Calu3 (cell line): ENCODE results near the gene IGSF8. TPM values are rescaled to one million over a fixed set of nuclear protein-coding genes. Genes with fewer than 3 reads are reported as not detected.

ENCODE experiments used
- BruUV-seq: library from RNA; stranded (reverse); fragments of 400-500 nt; replicated peaks from 2 replicates; lab custom pipeline; 2021; lab: Mats Ljungman, UMichigan
- CTCF ChIA-PET: fragments of 300-600 bp; sonication (Branson Sonifier 250); formaldehyde crosslinking; loops from one replicate; lab custom pipeline; 2022; ENCODE audit warnings: antibody characterized with exemption; lab: Charles Lee
- DNase-seq: peaks from one replicate; pipeline ENCODE4 v3.0.0; 2022
- H3K27ac Mint-ChIP-seq: one replicate; pipeline ENCODE4 v1.8.0; 2022; ENCODE audit warnings: mixed read lengths; ENCODE audit not compliant: unreplicated experiment
- H3K27me3 Mint-ChIP-seq: one replicate; pipeline ENCODE4 v1.8.0; 2022; ENCODE audit warnings: mixed read lengths; ENCODE audit not compliant: unreplicated experiment
- H3K36me3 Mint-ChIP-seq: one replicate; pipeline ENCODE4 v1.8.0; 2022; ENCODE audit warnings: mild to moderate bottlenecking, moderate library complexity, mixed read lengths; ENCODE audit not compliant: insufficient read depth, unreplicated experiment
- H3K4me1 Mint-ChIP-seq: one replicate; pipeline ENCODE4 v1.8.0; 2022; ENCODE audit warnings: mild to moderate bottlenecking, low read depth, mixed read lengths; ENCODE audit not compliant: unreplicated experiment
- H3K4me3 Mint-ChIP-seq: one replicate; pipeline ENCODE4 v1.8.0; 2022; ENCODE audit warnings: mild to moderate bottlenecking, low read depth, moderate library complexity, mixed read lengths; ENCODE audit not compliant: unreplicated experiment
- H3K9me3 Mint-ChIP-seq: one replicate; pipeline ENCODE4 v1.8.0; 2022; ENCODE audit warnings: low read depth, mixed read lengths; ENCODE audit not compliant: unreplicated experiment
- CTCF ChIP-seq: fragments of 200-600 bp; IDR thresholded peaks from one replicate; pipeline ENCODE4 v1.8.0; 2022; ENCODE audit warnings: antibody characterized with exemption; ENCODE audit not compliant: unreplicated experiment
- intact Hi-C: fragments of 100-400 bp; cut with micrococcal nuclease; formaldehyde crosslinking; loops from one replicate; pipeline ENCODE4 v1.10.0; 2022; ENCODE audit not compliant: unreplicated experiment
- total RNA-seq: library from RNA; stranded (reverse); gene quantifications from 2 replicates; pipeline ENCODE4 v1.2.3, GENCODE V29; 2022

Gene IGSF8
- total RNA-seq, 1 experiment from 2014 or later: 31.6 TPM

- Mint-ChIP-seq H3K4me3 (no peak overlapping the region), H3K9me3 (no peaks in the 10 kb centered on the region), H3K4me1 (peaks cover 38% of the 10 kb centered on the region), H3K27me3 (peaks cover 21% of the 10 kb centered on the region), H3K27ac (peak overlapping the region; percentile 76), H3K36me3 (peaks cover 25% of the 10 kb centered on the region)
- intact Hi-C loops: loop anchor here (1.0 to 10.0 kb wide), 4 partner anchors 119 to 315 kb away; no protein-coding TSS in a partner anchor
- no peak for DNase-seq
- no peak for TF ChIP-seq CTCF
- BruUV-seq: no TSS peak
- CTCF ChIA-PET: interaction anchor here (0.7 to 2.9 kb wide), 9 partner anchors 15 to 191 kb away, joined by 3 to 38 read pairs (median 9); partner anchors contain the start of gene CASQ1
Observed at GRCh38 chr1:160099716-160100375, 1.4 kb upstream of the IGSF8 start.

GRCh38 chr1:160098852-160099561 is 588 bp upstream of the IGSF8 start:
- intact Hi-C loops: loop anchor here (1.0 kb wide), 1 partner anchor 192 kb away; no protein-coding TSS in a partner anchor
- Mint-ChIP-seq H3K36me3 (peaks cover 25% of the 10 kb centered on the region), H3K4me1 (peaks cover 38% of the 10 kb centered on the region), H3K27me3 (peaks cover 13% of the 10 kb centered on the region), H3K27ac (peak overlapping the region; percentile 76), H3K4me3 (peak overlapping the region; percentile 86), H3K9me3 (no peaks in the 10 kb centered on the region)
- CTCF ChIA-PET: interaction anchor here (0.6 to 2.0 kb wide), 12 partner anchors 14 to 1772 kb away, joined by 3 to 10 read pairs (median 6); partner anchors contain the start of genes CASQ1, KCNJ9 and PEX19
- peak; percentile 98 for DNase-seq
- BruUV-seq: no TSS peak
- no peak for TF ChIP-seq CTCF

GRCh38 chr1:160097151-160097910 is 1.1 kb downstream of the IGSF8 start:
- no peak for TF ChIP-seq CTCF
- BruUV-seq: TSS peak; percentile 36
- peaks cover 29% of the 10 kb centered on the region for H3K4me1 Mint-ChIP-seq
- no peaks in the 10 kb centered on the region for H3K9me3 Mint-ChIP-seq
- CTCF ChIA-PET: interaction anchor here (0.6 to 2.0 kb wide), 8 partner anchors 12 to 1483 kb away, joined by 3 to 10 read pairs (median 5); partner anchors contain the start of gene KCNJ9
- H3K27ac Mint-ChIP-seq: peak overlapping the region; percentile 79
- intact Hi-C loops: no loop called here
- peaks cover 25% of the 10 kb centered on the region for H3K36me3 Mint-ChIP-seq
- DNase-seq: no peak
- no peaks in the 10 kb centered on the region for H3K27me3 Mint-ChIP-seq
- peak overlapping the region; percentile 86 for H3K4me3 Mint-ChIP-seq
